Astrocyte (in vitro differentiated cells and primary cell): ENCODE measurements around the gene CTSL.

Experiments
- CTCF ChIP-seq: IDR thresholded peaks from 2 replicates; pipeline ENCODE4 v1.5.1; 2011; ENCODE audit warnings: low read depth, mild to moderate bottlenecking, inconsistent platforms, low read length, moderate library complexity; ENCODE audit not compliant: insufficient read depth
- EZH2 ChIP-seq: IDR thresholded peaks from 2 replicates; pipeline ENCODE4 v1.6.1; 2012; ENCODE audit warnings: mild to moderate bottlenecking, low read length, inconsistent platforms; ENCODE audit not compliant: insufficient read depth

- TF ChIP-seq CTCF (no peak), EZH2 (no peak)
Observed at GRCh38 chr9:87718852-87719612, 6.9 kb upstream of the CTSL start.
